AG10803 (cell line): ENCODE measurements around the gene DIP2A.
"Not testable (repeated sequence)": the region's sequence is repeated elsewhere in the genome, so short reads cannot be mapped to it uniquely, and the experiment has no call there.

ENCODE experiments used
- DNase-seq: peaks from one replicate; pipeline ENCODE4 v3.0.0; 2010; ENCODE audit warnings: low read depth
- H3K4me3 ChIP-seq: 2 replicates; pipeline ENCODE4 v1.5.1; 2011; ENCODE audit warnings: mild to moderate bottlenecking, low read length, control low read depth
- CTCF ChIP-seq: conservative IDR thresholded peaks from 2 replicates; pipeline ENCODE4 v1.5.1; 2011; ENCODE audit warnings: mild to moderate bottlenecking, low read length, control low read depth, inconsistent platforms

The DIP2A gene

GRCh38 chr21:46448108-46448507, 10.6 kb upstream of the DIP2A start:
- no peak overlapping the region for H3K4me3 ChIP-seq
- DNase-seq: no peak
- no peak for TF ChIP-seq CTCF

- not testable (repeated sequence) for H3K4me3 ChIP-seq, DNase-seq
Observed at GRCh38 chr21:46448855-46449254, 9.8 kb upstream of the DIP2A start.

- no peak for DNase-seq
- no peak overlapping the region for H3K4me3 ChIP-seq
- no peak for TF ChIP-seq CTCF
Observed at GRCh38 chr21:46452710-46453109, 6.0 kb upstream of the DIP2A start.

GRCh38 chr21:46454142-46454541, 4.5 kb upstream of the DIP2A start:
- no peak for TF ChIP-seq CTCF
- H3K4me3 ChIP-seq: no peak overlapping the region
- no peak for DNase-seq

- no peak for DNase-seq
- no peak for TF ChIP-seq CTCF
- H3K4me3 ChIP-seq: no peak overlapping the region
Observed at GRCh38 chr21:46454634-46455390, 3.9 kb upstream of the DIP2A start.

- DNase-seq: peak; percentile 37
- H3K4me3 ChIP-seq: no peak overlapping the region
- TF ChIP-seq CTCF: no peak
Observed at GRCh38 chr21:46455575-46456385, 2.9 kb upstream of the DIP2A start.

GRCh38 chr21:46456750-46457149, 1.9 kb upstream of the DIP2A start:
- H3K4me3 ChIP-seq: no peak overlapping the region
- DNase-seq: no peak

More at GRCh38 chr21:46456750-46457149, 1.9 kb upstream of the DIP2A start:
- TF ChIP-seq CTCF: no peak
